GM21529 (cell line): Measurements from ENCODE around the gene RGS5.
A peak's percentile ranks its signal among the peaks of the same experiment; 100 is the strongest.
"Not testable (repeated sequence)": the region's sequence is repeated elsewhere in the genome, so short reads cannot be mapped to it uniquely, and the experiment has no call there.

ENCODE experiments used
- ATAC-seq: cut with Tn5 transposase; IDR thresholded peaks from one replicate; pipeline ENCODE4 v1.9.1; 2021; ENCODE audit not compliant: unreplicated experiment

RGS5 gene

GRCh38 chr1:163202833-163203451 lies at the start of gene RGS5:
RGS5 (minus strand) TSS chr1:163202916; CDS start chr1:163202835, 81 bp downstream.
- ATAC-seq: no peak

- no peak for ATAC-seq
Observed at GRCh38 chr1:163250382-163250974, 47.8 kb upstream of the RGS5 start.

- ATAC-seq: no peak
Observed at GRCh38 chr1:163248064-163248463, 45.3 kb upstream of the RGS5 start.

- ATAC-seq: not testable (repeated sequence)
Observed at GRCh38 chr1:163244648-163245047, 41.9 kb upstream of the RGS5 start.

- ATAC-seq: no peak
Observed at GRCh38 chr1:163241746-163242145, 39.0 kb upstream of the RGS5 start.

GRCh38 chr1:163240705-163241104 lies 38.0 kb upstream of the RGS5 start:
- no peak for ATAC-seq

GRCh38 chr1:163233643-163234042 lies 30.9 kb upstream of the RGS5 start:
- ATAC-seq: not testable (repeated sequence)

- no peak for ATAC-seq
Observed at GRCh38 chr1:163231385-163231784, 28.7 kb upstream of the RGS5 start.

GRCh38 chr1:163230827-163231226 lies 28.1 kb upstream of the RGS5 start:
- ATAC-seq: no peak

- ATAC-seq: not testable (repeated sequence)
Observed at GRCh38 chr1:163228271-163228670, 25.6 kb upstream of the RGS5 start.

GRCh38 chr1:163227126-163227525 lies 24.4 kb upstream of the RGS5 start:
- ATAC-seq: no peak

GRCh38 chr1:163213626-163214025 lies 10.9 kb upstream of the RGS5 start:
- ATAC-seq: no peak

GRCh38 chr1:163211667-163212066 lies 9.0 kb upstream of the RGS5 start:
- ATAC-seq: no peak

- no peak for ATAC-seq
Observed at GRCh38 chr1:163205513-163205912, 2.8 kb upstream of the RGS5 start.

GRCh38 chr1:163203561-163203960 lies 845 bp upstream of the RGS5 start:
- no peak for ATAC-seq

GRCh38 chr1:163201906-163202305 lies 810 bp downstream of the RGS5 start:
- ATAC-seq: no peak

- no peak for ATAC-seq
Observed at GRCh38 chr1:163197022-163197421, 5.7 kb downstream of the RGS5 start.

GRCh38 chr1:163196449-163196787 lies 6.3 kb downstream of the RGS5 start:
- ATAC-seq: no peak

- no peak for ATAC-seq
Observed at GRCh38 chr1:163195728-163196448, 6.8 kb downstream of the RGS5 start.

- ATAC-seq: peak; percentile 63
Observed at GRCh38 chr1:163191301-163191700, 11.4 kb downstream of the RGS5 start.

GRCh38 chr1:163188947-163189346 lies 13.8 kb downstream of the RGS5 start:
- ATAC-seq: no peak

GRCh38 chr1:163187849-163188248 lies 14.9 kb downstream of the RGS5 start:
- ATAC-seq: no peak
